CD4-positive, alpha-beta T cell treated with Interleukin-2 at 100 ng/mL for 4 hours (primary cell): ENCODE data around the gene TM4SF20.
"Not testable (repeated sequence)": the region's sequence is repeated elsewhere in the genome, so short reads cannot be mapped to it uniquely, and the experiment has no call there.

Experiments used
- DNase-seq: peaks from one replicate; pipeline ENCODE4 v3.0.0-alpha.2; 2020; ENCODE audit warnings: low spot score

TM4SF20 gene

GRCh38 chr2:227367427-227367795 is 11.7 kb downstream of the TM4SF20 start:
- DNase-seq = no peak

GRCh38 chr2:227366769-227367426 is 12.2 kb downstream of the TM4SF20 start:
- no peak for DNase-seq

- DNase-seq = no peak
Measured at GRCh38 chr2:227365833-227366232, 13.3 kb downstream of the TM4SF20 start.

- not testable (repeated sequence) for DNase-seq
Measured at GRCh38 chr2:227364585-227365263, 14.4 kb downstream of the TM4SF20 start.

GRCh38 chr2:227363756-227364155 is 15.3 kb downstream of the TM4SF20 start:
- peak; percentile 32 for DNase-seq

GRCh38 chr2:227360351-227360750 is 18.8 kb downstream of the TM4SF20 start:
- DNase-seq = no peak

GRCh38 chr2:227351639-227352038 is 27.5 kb downstream of the TM4SF20 start:
- DNase-seq = no peak

GRCh38 chr2:227349989-227350612 is 29.0 kb downstream of the TM4SF20 start:
- no peak for DNase-seq

GRCh38 chr2:227348324-227348723 is 30.8 kb downstream of the TM4SF20 start:
- DNase-seq = no peak

- DNase-seq = no peak
Measured at GRCh38 chr2:227347117-227347516, 32.0 kb downstream of the TM4SF20 start.

- no peak for DNase-seq
Measured at GRCh38 chr2:227344231-227344630, 34.9 kb downstream of the TM4SF20 start.

- no peak for DNase-seq
Measured at GRCh38 chr2:227341553-227341952, 37.6 kb downstream of the TM4SF20 start.

GRCh38 chr2:227340106-227340505 is 39.0 kb downstream of the TM4SF20 start:
- DNase-seq = no peak

GRCh38 chr2:227339098-227339599 is 40.0 kb downstream of the TM4SF20 start:
- no peak for DNase-seq

- DNase-seq = no peak
Measured at GRCh38 chr2:227337442-227337841, 41.7 kb downstream of the TM4SF20 start.

GRCh38 chr2:227335713-227336112 is 43.4 kb downstream of the TM4SF20 start:
- no peak for DNase-seq

- no peak for DNase-seq
Measured at GRCh38 chr2:227326783-227327182, 52.3 kb downstream of the TM4SF20 start.

GRCh38 chr2:227325839-227326195 is 53.3 kb downstream of the TM4SF20 start:
- no peak for DNase-seq

GRCh38 chr2:227324995-227325838 is 53.9 kb downstream of the TM4SF20 start, which contains the start of gene MFF:
Gene MFF (plus strand): TSS chr2:227325251. CDS start chr2:227330666, 5,415 bp downstream.
- DNase-seq = peak; percentile 96

- DNase-seq = no peak
Measured at GRCh38 chr2:227324642-227324994, 54.5 kb downstream of the TM4SF20 start.

- DNase-seq = no peak
Measured at GRCh38 chr2:227323818-227324217, 55.3 kb downstream of the TM4SF20 start.

GRCh38 chr2:227322530-227323205 is 56.4 kb downstream of the TM4SF20 start:
- no peak for DNase-seq
